HG02981 (cell line): ENCODE measurements around the gene UBE2L6.

Source experiments
- ATAC-seq: cut with Tn5 transposase; IDR thresholded peaks from one replicate; pipeline ENCODE4 v1.9.1; 2021; ENCODE audit warnings: mild to moderate bottlenecking, moderate library complexity; ENCODE audit not compliant: unreplicated experiment

UBE2L6 gene

DNA sequence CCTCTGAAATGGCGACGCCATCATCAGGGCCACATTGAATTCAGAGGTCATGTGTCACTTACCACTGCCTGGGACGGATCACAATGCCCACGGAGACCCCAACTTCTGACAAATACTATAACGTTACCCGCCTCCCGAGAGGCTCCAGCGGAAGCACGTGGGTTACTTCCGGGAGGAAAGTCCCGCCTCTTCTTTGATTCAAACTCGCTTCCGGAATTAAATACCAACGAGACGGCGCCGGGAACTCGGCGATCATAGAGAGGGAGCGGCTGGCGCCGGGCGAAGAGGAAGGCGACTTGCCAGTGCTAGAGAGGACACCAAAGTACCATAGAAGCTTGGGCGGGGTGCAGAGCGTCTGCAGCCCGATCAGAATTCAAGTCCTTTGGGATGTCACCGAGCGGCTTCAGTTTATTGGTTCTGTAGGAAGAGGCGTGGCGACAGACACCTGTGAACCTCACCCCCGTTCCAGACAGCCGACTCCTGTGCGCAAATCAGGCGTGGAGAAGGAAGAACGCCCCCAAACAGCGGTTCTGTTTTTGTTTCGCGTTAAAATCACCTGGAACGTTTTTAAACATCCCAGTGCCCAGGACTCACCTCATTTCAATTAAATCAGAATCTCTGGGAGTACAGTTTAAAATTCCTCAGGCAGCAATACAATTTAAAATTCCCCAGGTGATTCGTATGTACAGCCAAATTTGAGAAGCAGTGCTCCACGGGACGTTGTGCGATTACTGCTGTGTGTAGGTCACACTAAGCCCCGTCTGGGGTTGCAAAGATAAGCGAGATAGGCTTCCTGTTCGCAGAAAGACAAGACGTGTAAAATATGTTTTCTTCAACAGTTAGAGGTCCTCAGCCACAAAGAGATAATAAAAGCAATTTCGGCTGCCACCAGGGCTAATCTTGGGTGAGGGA is 36.6 kb downstream of the UBE2L6 start, which contains the start of gene TIMM10:
TIMM10 (minus strand) TSS at position 159 of the 912 bp plus-strand sequence. CDS start 565 bp downstream, outside the sequence.
- ATAC-seq = peak; percentile 99

DNA sequence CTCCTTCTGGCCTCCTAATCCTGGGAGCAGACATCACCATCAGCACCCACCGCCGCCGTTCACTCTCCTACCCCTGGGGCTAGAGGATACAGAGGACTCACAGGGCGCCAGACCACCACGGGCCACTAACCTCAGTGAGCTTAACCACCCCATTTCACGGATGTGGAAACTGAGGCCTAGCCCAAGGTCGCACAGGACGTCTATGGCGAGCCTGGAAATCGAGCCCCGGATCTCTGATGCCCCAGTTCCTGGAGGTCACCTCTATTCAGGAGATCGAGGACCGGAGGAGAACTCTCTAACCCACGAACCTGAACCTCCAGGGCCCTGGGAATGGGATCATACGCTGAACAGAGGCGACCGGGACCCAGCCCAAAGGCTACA is 37.3 kb downstream of the UBE2L6 start:
- no peak for ATAC-seq

DNA sequence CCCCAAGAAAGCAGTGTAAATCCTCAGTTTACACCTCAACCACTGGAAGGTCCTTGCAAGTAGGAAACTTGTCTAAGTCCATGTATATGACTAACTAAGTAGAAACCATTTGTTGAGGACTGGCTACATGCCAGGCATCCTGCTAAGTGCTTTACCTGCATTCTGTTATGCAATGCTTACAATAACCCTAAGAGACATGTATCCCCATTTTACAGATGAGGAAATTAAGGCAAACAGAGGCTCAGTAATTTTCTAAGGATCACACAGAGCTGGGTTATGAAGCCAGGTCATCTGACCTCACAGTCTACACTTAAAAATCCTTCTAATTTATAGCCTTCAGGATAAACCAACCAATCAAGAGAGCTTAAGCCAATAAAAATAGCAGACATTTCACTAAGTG is 38.5 kb downstream of the UBE2L6 start:
- no peak for ATAC-seq

DNA sequence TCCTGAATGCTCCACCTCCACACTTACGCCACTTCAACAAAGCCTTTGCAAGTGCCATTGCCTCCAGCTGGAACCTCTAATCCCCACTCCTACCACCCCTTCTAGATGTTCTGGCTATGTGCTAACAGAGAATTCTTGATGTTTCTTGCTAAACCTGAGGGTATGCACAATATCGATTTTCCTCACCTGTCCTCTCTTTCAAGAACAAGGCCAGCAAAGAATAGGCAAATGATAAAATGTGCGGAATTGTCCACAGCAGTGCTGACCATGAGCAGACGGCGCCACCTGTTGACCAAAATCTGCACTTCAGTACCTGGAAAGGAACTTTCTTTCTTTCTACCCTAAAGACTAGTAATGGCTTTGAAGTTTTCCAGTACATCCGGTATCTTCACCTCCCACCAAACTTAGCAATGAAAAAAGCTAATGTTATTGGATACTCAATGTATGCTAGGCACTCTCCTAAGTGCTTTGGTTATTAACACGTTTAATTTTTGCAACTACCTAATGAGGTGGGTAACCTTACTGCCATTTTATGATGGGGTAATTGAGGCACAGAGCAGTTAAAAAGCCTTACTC is 40.3 kb downstream of the UBE2L6 start:
- no peak for ATAC-seq

DNA sequence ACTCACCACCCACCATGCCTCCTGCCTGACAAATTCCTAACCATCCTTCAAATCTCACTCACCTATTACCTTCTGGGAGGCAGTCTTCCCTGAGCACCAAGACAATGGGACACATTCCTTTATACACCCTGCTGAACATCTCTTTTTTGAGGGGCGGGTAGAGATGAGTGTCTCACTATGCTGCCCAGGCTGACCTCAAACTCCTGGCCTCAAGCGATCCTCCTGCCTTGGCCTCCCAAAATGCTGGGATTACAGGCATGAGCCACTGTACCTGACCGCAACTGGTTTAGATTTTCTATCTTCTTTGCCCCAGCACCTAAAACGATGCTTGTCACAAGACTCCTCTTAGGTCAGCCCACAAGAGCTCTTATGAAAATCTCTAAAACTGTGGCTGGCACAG is 44.1 kb downstream of the UBE2L6 start:
- no peak for ATAC-seq

DNA sequence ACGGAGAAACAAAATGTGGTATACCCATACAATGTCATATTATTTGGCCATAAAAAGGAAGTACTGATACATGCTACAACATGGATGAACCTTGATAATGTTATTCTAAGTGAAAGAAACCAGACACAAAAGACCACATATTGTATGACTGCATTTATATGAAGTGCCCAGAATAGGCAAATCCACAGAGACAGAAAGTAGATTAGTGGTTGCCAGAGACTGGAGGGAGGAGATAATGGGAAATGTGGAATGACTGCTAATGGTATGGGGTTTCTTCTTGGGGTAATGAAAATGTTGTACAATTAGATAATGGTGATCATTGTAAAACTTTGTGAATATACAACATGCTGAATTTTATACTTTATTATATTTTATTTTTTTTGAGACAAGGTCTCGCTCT is 46.4 kb downstream of the UBE2L6 start:
- no peak for ATAC-seq

DNA sequence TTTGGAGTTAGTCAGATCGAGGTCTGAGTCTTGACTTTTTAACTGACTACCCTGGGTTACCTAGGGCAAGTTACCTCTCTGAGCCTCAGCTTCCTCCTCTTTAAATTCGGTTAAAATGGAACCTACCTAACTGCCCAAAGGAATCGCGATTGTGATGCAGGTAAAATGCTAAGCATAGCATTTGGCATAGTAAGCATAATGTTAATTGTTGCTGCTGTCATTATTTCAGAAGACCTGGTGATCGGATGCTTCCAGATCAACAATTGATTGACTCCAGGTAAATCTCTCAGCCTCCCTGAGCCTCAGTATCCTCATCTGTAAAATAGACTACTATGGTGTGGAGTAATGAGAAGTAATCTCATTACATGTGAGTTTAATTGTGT is 51.4 kb downstream of the UBE2L6 start:
- no peak for ATAC-seq

DNA sequence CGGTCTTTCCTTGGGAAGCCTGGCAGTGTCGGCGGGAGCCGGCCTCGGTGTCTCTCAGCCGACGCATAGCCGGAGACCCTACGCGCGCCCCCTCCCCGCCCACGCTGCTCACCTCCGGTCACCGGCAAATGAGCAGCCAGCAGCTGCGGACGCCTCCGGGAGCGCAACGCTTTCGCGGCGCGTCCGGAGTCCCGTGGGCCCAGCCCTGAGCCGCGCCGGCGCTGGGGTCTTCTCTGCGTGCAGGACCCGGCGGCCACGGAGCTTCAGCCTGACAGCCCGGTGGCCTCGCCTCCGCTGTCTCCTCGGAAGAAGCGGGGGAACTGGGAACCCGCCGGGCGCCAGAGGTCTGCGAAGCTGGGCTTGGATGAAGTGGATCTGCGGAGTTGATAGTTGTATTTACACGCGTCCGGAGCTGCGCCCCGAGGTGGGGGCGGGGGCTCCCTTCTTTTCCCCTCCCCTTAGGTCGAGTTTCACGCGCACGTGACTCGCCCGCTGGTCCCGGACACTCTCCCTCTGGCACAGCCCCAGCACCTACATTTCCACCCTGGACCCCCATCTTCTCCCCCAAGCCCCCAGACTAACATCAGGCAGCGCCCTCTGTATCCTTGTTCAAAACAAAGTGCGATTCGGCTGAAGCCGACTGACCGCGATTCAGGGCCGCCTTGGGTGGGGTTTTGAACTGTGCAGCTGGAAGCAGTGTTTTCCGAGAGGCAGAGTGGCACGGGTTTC is 52.0 kb downstream of the UBE2L6 start, which contains the start of gene SLC43A1:
SLC43A1 (minus strand) TSS at position 371 of the 729 bp plus-strand sequence. CDS start 1,591 bp downstream, outside the sequence.
- ATAC-seq = no peak

DNA sequence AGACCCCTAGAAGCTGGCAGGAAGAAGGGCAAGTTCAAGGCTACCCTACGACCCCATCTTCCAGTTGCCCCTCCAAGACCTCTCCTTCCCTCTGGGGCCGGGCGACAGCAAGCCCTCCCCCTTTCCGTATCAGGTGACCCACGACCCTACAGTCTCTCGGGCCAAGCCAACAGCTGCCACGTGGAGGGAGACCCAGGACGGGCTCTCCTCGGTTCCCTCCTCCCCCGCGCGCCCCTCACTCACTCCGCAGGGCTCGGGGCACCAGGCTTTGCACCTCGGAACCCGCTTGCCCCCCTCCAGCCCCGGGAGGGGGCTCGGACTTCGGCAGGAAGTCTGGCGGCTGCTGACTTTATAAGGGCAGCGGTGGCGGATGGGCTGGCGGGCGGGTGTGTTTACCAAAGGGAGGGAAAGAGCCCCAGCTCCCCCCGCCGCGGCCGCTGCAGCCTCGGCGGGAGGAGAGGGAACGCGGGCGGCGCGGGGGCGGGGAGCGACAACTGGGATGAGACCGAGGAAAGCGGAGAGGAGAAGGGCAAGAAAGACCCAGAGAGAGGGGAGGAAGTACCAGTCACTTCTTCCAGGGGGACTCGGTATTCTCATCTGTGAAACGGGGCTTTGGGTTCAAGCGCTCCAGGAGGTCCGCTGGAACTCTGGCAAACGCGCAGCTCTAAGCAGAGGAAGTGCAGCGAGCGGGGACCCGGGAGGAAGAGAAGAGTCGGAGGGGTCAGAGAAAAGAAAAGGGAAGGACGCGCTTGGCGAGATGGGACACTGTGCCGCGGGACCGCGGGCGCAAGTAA is 52.7 kb downstream of the UBE2L6 start:
- ATAC-seq = no peak

DNA sequence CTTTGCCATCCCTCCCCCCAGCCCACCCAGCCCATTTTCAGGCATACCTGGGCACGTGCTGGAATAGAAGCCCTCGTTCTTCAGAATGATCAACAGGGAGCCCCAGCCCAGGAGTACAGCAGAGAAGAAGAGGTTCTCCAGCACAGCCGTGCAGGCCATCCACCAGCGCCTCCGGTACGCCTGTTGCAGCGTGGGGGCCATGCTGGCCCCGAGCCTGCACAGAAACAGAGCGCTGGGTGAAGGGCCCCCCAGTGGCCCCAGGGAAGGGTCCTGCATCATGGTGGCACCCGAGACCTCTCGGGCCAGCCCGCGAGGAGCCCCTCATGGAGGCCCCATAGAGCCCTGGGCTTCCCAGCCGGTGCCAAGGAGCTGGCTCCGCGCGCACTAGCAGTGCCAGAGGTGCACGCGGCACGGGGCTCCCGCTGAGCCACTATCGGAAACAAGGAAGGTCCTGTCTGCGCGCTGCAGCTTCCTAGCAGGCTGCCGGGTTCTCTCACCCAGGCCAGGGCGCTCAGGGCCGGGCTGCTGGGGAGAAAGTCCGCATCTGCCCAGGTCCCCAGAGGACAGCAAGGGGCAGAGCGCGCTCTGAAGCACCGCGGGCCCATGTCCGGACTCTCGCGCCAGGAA is 53.4 kb downstream of the UBE2L6 start:
- ATAC-seq = no peak

DNA sequence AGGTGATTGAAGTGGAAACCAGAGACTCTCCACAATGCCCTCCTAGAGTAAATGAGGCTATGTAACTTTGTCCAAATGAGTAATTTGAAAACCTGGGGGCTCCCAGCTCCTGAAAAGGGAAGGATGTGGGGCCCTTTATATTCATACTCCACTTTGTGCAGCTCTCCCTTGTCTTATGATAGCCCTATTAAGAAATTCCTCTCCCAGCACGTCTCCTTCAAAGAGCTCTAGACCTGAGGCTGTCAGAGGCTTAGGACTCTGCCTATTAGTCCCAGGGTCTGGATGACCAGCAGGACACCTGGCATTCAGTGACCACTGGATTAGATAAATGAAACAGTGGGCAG is 54.0 kb downstream of the UBE2L6 start:
- no peak for ATAC-seq

DNA sequence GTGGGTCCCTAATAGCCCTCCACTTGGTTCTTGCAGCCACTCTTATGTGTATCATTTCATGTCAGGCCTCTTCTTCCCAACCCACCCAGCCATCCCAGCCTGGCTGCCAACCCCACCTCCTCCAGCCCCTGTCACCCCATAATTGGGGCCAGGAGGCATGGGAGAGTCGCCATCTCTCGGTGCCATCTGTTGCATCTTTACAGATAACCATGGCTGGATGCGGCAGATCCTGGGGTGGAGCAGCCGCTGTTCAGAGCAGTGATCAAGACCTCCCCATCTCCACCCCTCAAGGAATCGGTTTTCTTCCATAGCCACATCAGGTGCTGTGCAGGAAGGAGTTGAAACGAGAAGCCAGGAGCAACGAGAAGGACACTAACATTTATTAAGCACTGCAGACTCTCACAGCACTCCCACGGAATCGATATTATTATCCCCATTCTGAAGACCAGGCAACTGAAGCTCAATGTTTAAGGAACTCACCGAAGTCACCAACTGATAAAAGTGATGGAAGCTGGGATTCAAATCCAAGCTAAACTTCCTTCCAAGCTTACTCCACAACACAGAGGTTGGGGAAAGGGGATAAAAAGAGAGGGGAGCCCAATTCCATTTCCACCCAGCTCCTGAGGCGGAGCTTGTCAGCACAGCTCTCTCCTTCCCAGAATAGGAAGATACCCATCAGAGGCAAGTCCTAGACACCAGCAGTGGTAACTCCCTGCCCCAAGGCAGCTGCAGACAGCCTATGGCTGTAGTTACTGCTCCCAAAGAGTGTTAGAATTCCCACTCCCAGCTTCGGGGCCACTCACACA is 54.6 kb downstream of the UBE2L6 start:
- ATAC-seq = no peak

DNA sequence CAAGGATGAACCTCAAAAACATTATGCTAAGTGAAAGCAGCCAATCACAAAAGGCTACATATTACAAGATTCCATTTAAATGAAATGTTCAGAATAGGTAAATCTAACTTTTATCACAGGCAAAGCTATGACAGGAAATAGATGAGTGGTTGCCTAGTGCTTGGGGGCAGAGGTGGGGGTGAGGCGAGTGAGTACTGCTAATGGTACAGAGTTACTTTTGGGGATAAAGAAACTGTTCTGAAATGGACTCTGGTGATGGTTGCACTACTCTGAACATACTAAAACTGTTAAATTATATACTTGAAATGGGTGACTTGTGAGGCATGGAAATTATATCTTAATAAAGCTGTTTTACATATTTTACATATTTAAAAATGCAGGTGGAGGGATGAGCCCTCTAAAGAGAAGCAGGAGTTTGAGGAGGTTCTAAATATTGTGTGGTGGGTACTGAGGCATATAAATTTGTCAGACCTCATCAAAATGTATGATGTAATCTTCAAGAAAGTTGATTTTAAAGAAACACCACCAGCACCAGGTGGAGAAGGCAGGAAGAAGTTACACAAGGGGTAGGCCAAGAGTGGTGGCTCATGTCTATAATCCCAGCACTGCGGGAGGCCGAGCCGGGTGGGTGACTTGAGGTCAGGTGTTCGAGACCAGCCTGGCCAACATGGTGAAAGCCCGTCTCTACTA is 55.6 kb downstream of the UBE2L6 start:
- ATAC-seq = no peak

DNA sequence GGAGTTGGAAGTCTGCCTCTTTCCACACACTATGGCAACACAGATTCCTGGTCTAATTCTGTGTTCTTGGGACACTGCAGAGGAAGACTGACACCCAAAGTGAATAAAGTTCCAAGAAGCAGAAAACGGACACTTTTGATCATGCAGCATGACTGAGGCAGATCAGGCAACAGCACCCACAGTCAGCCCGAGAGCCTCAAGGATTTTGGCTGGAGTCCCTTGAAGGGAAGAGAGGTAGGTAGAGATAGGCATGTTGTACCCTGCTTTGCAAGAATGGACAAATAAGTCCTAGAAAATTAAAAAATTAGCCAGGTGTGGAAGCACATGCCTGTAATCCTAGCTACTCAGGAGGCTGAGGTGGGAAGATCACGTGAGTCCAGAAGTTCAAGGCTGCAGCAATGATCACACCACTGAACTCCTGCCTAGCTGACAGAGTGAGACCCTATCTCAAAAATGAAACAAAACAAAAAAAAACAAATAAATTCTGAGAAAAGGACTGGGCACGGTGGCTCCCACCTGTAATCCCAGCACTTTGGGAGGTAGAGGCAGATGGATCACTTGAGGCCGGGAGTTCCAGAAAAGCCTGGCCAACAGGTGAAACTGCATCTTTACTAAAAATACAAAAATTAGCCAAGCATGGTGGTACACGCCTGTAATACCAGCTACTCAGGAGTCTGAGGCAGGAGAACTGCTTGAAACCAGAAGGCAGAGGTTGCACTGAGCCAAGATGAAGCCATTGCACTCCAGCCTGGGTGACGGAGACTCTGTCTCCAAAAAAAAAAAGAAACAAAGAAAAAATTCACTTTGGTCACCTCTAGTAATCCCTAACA is 58.9 kb downstream of the UBE2L6 start:
- no peak for ATAC-seq

DNA sequence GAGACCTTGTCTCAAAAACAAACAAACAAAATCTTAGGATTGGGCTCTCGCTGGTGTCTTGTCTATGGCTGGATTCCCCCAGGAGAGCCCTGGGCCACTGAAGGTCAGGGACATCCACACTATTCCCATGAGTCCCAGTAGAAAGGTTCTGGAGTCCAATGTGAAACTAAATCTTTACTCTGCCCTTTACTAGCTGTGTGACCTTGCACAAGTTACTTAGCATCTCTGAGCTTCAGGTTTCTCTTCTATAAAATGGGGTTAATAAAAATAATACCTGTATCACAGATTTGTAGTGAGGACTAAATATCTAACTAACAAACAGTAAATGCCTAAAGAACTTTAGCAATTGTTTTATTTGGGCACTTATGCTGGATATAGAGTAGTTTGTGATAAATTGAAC is 61.0 kb downstream of the UBE2L6 start:
- no peak for ATAC-seq

DNA sequence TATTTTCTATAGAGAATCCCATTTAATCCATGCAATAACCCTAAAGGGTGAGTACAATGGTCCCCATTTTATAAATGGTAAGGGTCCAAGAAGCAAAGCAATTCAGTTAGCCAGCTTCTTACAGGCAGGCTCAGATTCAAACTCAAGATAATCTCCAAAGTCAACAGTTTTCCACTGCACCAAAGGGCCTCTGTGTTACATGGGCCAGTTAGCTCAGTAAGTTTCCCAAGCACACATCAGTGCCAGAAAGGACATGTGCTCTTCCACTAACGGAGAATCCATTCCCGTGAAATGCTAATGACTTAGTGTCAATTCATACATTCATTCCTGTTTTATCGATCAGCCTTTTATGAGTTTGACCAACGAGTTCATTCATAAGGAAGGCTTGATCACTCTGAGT is 63.0 kb downstream of the UBE2L6 start:
- no peak for ATAC-seq

DNA sequence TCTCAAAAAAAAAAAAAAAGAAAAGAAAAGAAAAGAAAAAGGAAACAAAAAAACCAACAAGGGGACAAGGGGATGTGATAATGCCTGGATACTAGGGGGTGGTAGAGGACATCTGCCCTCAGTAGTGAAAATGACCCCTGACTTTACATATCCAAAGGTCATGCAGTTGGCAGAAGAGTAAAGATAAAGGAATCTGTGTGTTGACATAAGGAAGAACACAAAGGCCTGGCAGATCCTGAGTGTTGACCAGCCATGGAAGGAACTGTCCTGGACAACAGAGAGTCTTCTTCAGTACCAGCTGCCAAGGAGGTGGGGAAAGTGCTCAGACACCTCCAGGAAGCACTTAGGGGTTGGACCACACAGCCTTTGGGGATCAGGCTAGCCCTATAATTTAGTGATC is 64.6 kb downstream of the UBE2L6 start:
- ATAC-seq = no peak

DNA sequence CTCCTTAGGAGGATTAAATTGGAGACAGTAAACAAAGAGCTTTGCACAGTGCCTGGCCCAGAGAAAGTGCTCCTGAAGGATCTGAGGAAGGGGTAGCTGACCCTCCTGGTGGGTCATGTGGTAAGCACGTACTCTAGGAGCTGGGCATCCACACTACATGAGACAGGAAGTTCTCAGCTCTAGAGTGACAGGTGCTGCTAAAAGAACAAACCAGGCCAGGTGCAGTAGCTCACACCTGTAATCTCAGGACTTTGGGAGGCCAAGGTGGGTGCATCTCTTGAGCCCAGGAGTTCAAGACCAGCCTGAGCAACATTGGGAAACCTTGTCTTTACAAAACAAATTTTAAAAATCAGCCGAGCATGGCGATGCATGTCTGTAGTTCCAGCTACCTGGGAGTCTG is 65.1 kb downstream of the UBE2L6 start:
- no peak for ATAC-seq
